Neuronal stem cell (in vitro differentiated cells): ENCODE data around the gene C5.

Experiments used
- DNase-seq: peaks from one replicate; pipeline ENCODE4 v3.0.0-alpha.2; 2013; ENCODE audit warnings: low spot score
- H2AFZ ChIP-seq: one replicate; pipeline ENCODE4 v1.6.1; 2013; ENCODE audit warnings: mild to moderate bottlenecking, low read length, inconsistent platforms
- H2AK5ac ChIP-seq: 2 replicates; pipeline ENCODE4 v1.6.1; 2013; ENCODE audit warnings: low read depth, mild to moderate bottlenecking, inconsistent platforms, low read length, moderate library complexity, mixed read lengths
- H2BK120ac ChIP-seq: 2 replicates; pipeline ENCODE4 v1.6.1; 2013; ENCODE audit warnings: low read depth, mild to moderate bottlenecking, inconsistent platforms, low read length, moderate library complexity, mixed read lengths
- H2BK12ac ChIP-seq: one replicate; pipeline ENCODE4 v1.6.1; 2013; ENCODE audit warnings: low read length, inconsistent platforms
- H2BK15ac ChIP-seq: 2 replicates; pipeline ENCODE4 v1.6.1; 2013; ENCODE audit warnings: mild to moderate bottlenecking, low read length, inconsistent platforms, mixed read lengths
- H2BK5ac ChIP-seq: one replicate; pipeline ENCODE4 v1.6.1; 2013; ENCODE audit warnings: inconsistent platforms, mild to moderate bottlenecking, low read length, moderate library complexity
- H3K14ac ChIP-seq: one replicate; pipeline ENCODE4 v1.6.1; 2013; ENCODE audit warnings: low read length, inconsistent platforms
- H3K18ac ChIP-seq: 2 replicates; pipeline ENCODE4 v1.6.1; 2013; ENCODE audit warnings: low read length, inconsistent platforms
- H3K23ac ChIP-seq: 2 replicates; pipeline ENCODE4 v1.6.1; 2013; ENCODE audit warnings: low read depth, mild to moderate bottlenecking, mixed read lengths, low read length, inconsistent platforms; ENCODE audit not compliant: poor library complexity
- H3K27ac ChIP-seq: replicated peaks from 3 replicates; pipeline ENCODE4 v1.5.1; 2013; ENCODE audit warnings: low read length, inconsistent platforms
- H3K27me3 ChIP-seq, 3 experiments: 2 replicates each; pipeline ENCODE4 v1.6.1; 2013; ENCODE audit warnings: low read length in 3 of 3, mild to moderate bottlenecking in 2 of 3, inconsistent platforms in 1 of 3, low read depth in 1 of 3, mixed read lengths in 1 of 3, moderate library complexity in 1 of 3; ENCODE audit not compliant: control insufficient read depth in 3 of 3, insufficient read depth in 3 of 3
- H3K36me3 ChIP-seq, 2 donors: replicated peaks in 1 of 2; 2 replicates each; pipeline ENCODE4 v1.6.1; 2013; ENCODE audit warnings: low read length in 2 of 2; ENCODE audit not compliant: control insufficient read depth in 2 of 2, insufficient read depth in 2 of 2
- H3K4ac ChIP-seq: 2 replicates; pipeline ENCODE4 v1.6.1; 2013; ENCODE audit warnings: inconsistent platforms, mild to moderate bottlenecking, low read length, moderate library complexity
- H3K4me1 ChIP-seq, 2 donors: 1 replicate in 1 of 2; 2 replicates in 1 of 2; pipeline ENCODE4 v1.6.1; 2013; ENCODE audit warnings: low read length in 2 of 2, low read depth in 1 of 2; ENCODE audit not compliant: control insufficient read depth in 2 of 2, insufficient read depth in 1 of 2
- H3K4me2 ChIP-seq: one replicate; pipeline ENCODE4 v1.6.1; 2013; ENCODE audit warnings: mild to moderate bottlenecking, low read length, inconsistent platforms; ENCODE audit not compliant: insufficient read depth, poor library complexity, severe bottlenecking
- H3K4me3 ChIP-seq, 2 donors: 2 replicates each; pipeline ENCODE4 v1.5.1; 2013; ENCODE audit warnings: low read length in 2 of 2, mild to moderate bottlenecking in 2 of 2, inconsistent platforms in 1 of 2, moderate library complexity in 1 of 2
- H3K79me1 ChIP-seq: one replicate; pipeline ENCODE4 v1.6.1; 2013; ENCODE audit warnings: low read depth, mild to moderate bottlenecking, inconsistent platforms, low read length, moderate library complexity
- H3K9ac ChIP-seq: one replicate; pipeline ENCODE4 v1.6.1; 2013; ENCODE audit warnings: mild to moderate bottlenecking, low read depth, low read length, inconsistent platforms; ENCODE audit not compliant: poor library complexity
- H3K9me3 ChIP-seq, 2 donors: replicated peaks in 1 of 2; 2 replicates each; pipeline versions ENCODE3 to v1.6.1; 2013; ENCODE audit warnings: low read length in 2 of 2, mild to moderate bottlenecking in 2 of 2, inconsistent platforms in 1 of 2, low read depth in 1 of 2, mixed read lengths in 1 of 2, moderate library complexity in 1 of 2; ENCODE audit not compliant: control insufficient read depth in 2 of 2, insufficient read depth in 1 of 2
- H4K8ac ChIP-seq: one replicate; pipeline ENCODE4 v1.6.1; 2013; ENCODE audit warnings: low read depth, mild to moderate bottlenecking, inconsistent platforms, low read length, moderate library complexity
- H4K91ac ChIP-seq: one replicate; pipeline ENCODE4 v1.6.1; 2013; ENCODE audit warnings: low read length, low read depth, mild to moderate bottlenecking, inconsistent platforms; ENCODE audit not compliant: poor library complexity
- WGBS, 2 donors: extraction: QIAGEN DNeasy Blood & Tissue Kit; methylation state at CpG; one replicate each; pipeline ENCODE4 v1.1.7; 2013; ENCODE audit warnings: missing lambda C conversion rate in 2 of 2, mixed read lengths in 1 of 2; ENCODE audit not compliant: insufficient read length in 2 of 2, insufficient replicate concordance in 1 of 2; ENCODE audit errors: extremely low coverage in 2 of 2; 5-methylcytosine and 5-hydroxymethylcytosine counted together

The C5 gene

GRCh38 chr9:120902569-120903535, 147.2 kb downstream of the C5 start:
- H3K4ac ChIP-seq, result no peak overlapping the region
- H3K9ac ChIP-seq, result no peak overlapping the region
- peaks cover 0 to 8% (median 0%) of the 10 kb centered on the region in 3 experiments for H3K27me3 ChIP-seq
- H4K91ac ChIP-seq, result no peak overlapping the region
- H3K4me3 ChIP-seq, result no peak overlapping the region
- no peak overlapping the region for H2BK15ac ChIP-seq
- no peak overlapping the region for H3K23ac ChIP-seq
- H3K18ac ChIP-seq, result no peak overlapping the region
- H4K8ac ChIP-seq, result no peak overlapping the region
- no peak overlapping the region for H2BK12ac ChIP-seq
- no peak overlapping the region for H3K14ac ChIP-seq
- no peak overlapping the region for H3K27ac ChIP-seq
- no peak overlapping the region for H2BK120ac ChIP-seq
- no peak overlapping the region for H2AFZ ChIP-seq
- no peak overlapping the region for H2AK5ac ChIP-seq
- H3K9me3 ChIP-seq, result no peaks in the 10 kb centered on the region
- DNase-seq, result no peak
- H3K4me2 ChIP-seq, result no peak overlapping the region
- no peaks in the 10 kb centered on the region for H3K4me1 ChIP-seq
- no peaks in the 10 kb centered on the region for H3K36me3 ChIP-seq
- no CpG with 5 or more reads among the region's 14 CpGs for WGBS, 2 donors
- H2BK5ac ChIP-seq, result no peak overlapping the region
- H3K79me1 ChIP-seq, result no peaks in the 10 kb centered on the region
